Heart right ventricle (tissue), 16 donors: ENCODE results near the gene HEXD. TPM values are rescaled to one million over a fixed set of nuclear protein-coding genes. Genes with fewer than 3 reads are reported as not detected.

Experiments
- ATAC-seq, 8 donors: fragments of 200-7000 bp; cut with Tn5 transposase; one replicate each; pipeline ENCODE4 v1.9.1; 2020; ENCODE audit warnings: mild to moderate bottlenecking in 8 of 8, moderate library complexity in 8 of 8, moderate number of reproducible peaks in 1 of 8
- DNase-seq, 2 donors: peaks; one replicate each; pipeline ENCODE4 v3.0.0-alpha.2; 2020
- H3K27ac ChIP-seq, 10 donors: fragments of 200-600 bp; sonication (generic) in 2 of 10; one replicate each; pipeline versions ENCODE4 v1.5.0 to v1.8.0; 2020 to 2022; ENCODE audit warnings: mild to moderate bottlenecking in 3 of 10
- H3K27me3 ChIP-seq, 7 donors: fragments of 200-600 bp; one replicate each; pipeline ENCODE4 v1.8.0; 2021 to 2022; ENCODE audit warnings: mild to moderate bottlenecking in 2 of 7
- H3K36me3 ChIP-seq, 9 donors: fragments of 200-600 bp; sonication (generic) in 1 of 9; one replicate each; pipeline versions ENCODE4 v1.5.0 to v1.8.0; 2020 to 2022; ENCODE audit warnings: mild to moderate bottlenecking in 2 of 9
- H3K4me1 ChIP-seq, 9 donors: fragments of 200-600 bp; sonication (generic) in 1 of 9; one replicate each; pipeline versions ENCODE4 v1.5.0 to v1.8.0; 2020 to 2022; ENCODE audit warnings: mild to moderate bottlenecking in 4 of 9
- H3K4me3 ChIP-seq, 10 donors: fragments of 200-600 bp; sonication (generic) in 2 of 10; one replicate each; pipeline versions ENCODE4 v1.5.0 to v1.8.0; 2020 to 2022; ENCODE audit warnings: mild to moderate bottlenecking in 7 of 10, moderate library complexity in 2 of 10
- H3K9me3 ChIP-seq, 11 donors: fragments of 200-600 bp in 10 of 11; sonication (generic) in 2 of 11; one replicate each; pipeline versions ENCODE4 v1.5.0 to v1.8.0; 2013 to 2022; ENCODE audit warnings: mild to moderate bottlenecking in 2 of 11, control low read depth in 1 of 11, moderate library complexity in 1 of 11
- WGBS, 2 donors: extraction: QIAGEN DNeasy Blood & Tissue Kit; methylation state at CpG; one replicate each; pipeline ENCODE4 v1.1.7; 2013; ENCODE audit warnings: inconsistent platforms in 1 of 2; 5-methylcytosine and 5-hydroxymethylcytosine counted together
- intact Hi-C, 10 donors: fragments of 100-400 bp; cut with DNase I; formaldehyde crosslinking; loops; one replicate each; pipeline versions ENCODE4 v1.11.1 to v1.14.2; 2022
- polyA plus RNA-seq, 2 donors: library from polyadenylated mRNA; stranded (reverse); fragments of 200-250 nt; gene quantifications; one replicate each; pipeline ENCODE4 v1.2.3, GENCODE V29; 2013
- total RNA-seq, 10 donors: library from RNA; stranded (reverse); fragmentation: NEBNext Ultra II Directional in 3 of 10; extraction: Animal tissue kit (Norgen Biotek cat#: 25700) in 3 of 10; gene quantifications; one replicate each; pipeline versions ENCODE4 v1.2.1 to v1.2.4, GENCODE V29; 2021 to 2023
- TF ChIP-seq, protein P1 (sequence below), 9 donors: fragments of 200-600 bp; sonication (generic) in 2 of 9; IDR thresholded peaks; one replicate each; pipeline versions ENCODE4 v1.5.0 to v1.8.0; 2021 to 2022; ENCODE audit warnings: antibody characterized with exemption in 9 of 9, mild to moderate bottlenecking in 5 of 9, moderate library complexity in 1 of 9
- donor health status: Arrhythmogenic right ventricular cardiomyopathy.
- donor health status: ischemic (EF 13 %, LVEDD 7.1; RV severe dilation, severe dysfunction).
- donor health status: healthy with polysubstance abuse.
- donor health status: DM: no; HTN: yes; CAD: no.
- donor health status: DM: no; HTN: no; CAD: no.
- donor health status: ischemic (EF 25% LVEDD 6.9; RV normal size, moderate dysfunction).
- donor health status: ischemic (EF 25% LVEDD 5.7; RV mildly dilated, moderate dysfunction).
- donor health status: healthy.
- donor health status: DM: yes; HTN: yes; CAD: no.
- donor health status: Ischemic cardiomyopathy.
- donor health status: ischemic (EF 35%, LVEDD 5.7; RV mildly dilated, moderate dysfunction).
- donor health status: nonischemic (EF 11% LVEDD 7.7; RV severe dilation, severe dysfunction).
- donor health status: DM: yes; HTN: yes; CAD: no.
- donor health status: PGD.
- donor health status: ischemic (EF 29% LVEDD 5.4; RV normal size, mild dysfunction).
- donor health status: nonischemic (EF 23%, LVEDD 6.1; RV moderate dilation, normal function).

HEXD gene
- total and polyA plus RNA-seq, 12 donors, result 9.4 to 53.3 (median 13.5) TPM

- Histone ChIP-seq H3K4me1 (peaks cover 2 to 37% (median 13%) of the 10 kb centered on the region in 9 donors), H3K36me3 (no peaks in the 10 kb centered on the region), H3K27ac (peak overlapping the region in 2 of 10 donors; percentile 47 to 73), H3K27me3 (peaks cover 0 to 38% (median 12%) of the 10 kb centered on the region in 7 donors), H3K9me3 (no peaks in the 10 kb centered on the region), H3K4me3 (no peak overlapping the region)
- peak in 4 of 8 donors; percentile 10 to 27 (median 16) for ATAC-seq
- DNase-seq, result no peak
- WGBS, 2 donors, result 41 to 50% methylated on average over 26 of the region's 26 CpGs
- intact Hi-C loops, result no loop called here
- TF ChIP-seq, protein P1, sequence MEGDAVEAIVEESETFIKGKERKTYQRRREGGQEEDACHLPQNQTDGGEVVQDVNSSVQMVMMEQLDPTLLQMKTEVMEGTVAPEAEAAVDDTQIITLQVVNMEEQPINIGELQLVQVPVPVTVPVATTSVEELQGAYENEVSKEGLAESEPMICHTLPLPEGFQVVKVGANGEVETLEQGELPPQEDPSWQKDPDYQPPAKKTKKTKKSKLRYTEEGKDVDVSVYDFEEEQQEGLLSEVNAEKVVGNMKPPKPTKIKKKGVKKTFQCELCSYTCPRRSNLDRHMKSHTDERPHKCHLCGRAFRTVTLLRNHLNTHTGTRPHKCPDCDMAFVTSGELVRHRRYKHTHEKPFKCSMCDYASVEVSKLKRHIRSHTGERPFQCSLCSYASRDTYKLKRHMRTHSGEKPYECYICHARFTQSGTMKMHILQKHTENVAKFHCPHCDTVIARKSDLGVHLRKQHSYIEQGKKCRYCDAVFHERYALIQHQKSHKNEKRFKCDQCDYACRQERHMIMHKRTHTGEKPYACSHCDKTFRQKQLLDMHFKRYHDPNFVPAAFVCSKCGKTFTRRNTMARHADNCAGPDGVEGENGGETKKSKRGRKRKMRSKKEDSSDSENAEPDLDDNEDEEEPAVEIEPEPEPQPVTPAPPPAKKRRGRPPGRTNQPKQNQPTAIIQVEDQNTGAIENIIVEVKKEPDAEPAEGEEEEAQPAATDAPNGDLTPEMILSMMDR (IDR thresholded peaks at IDR 0.05), result no peak
Measured at GRCh38 chr17:82385559-82386254, 32.4 kb upstream of the HEXD start.

DNA sequence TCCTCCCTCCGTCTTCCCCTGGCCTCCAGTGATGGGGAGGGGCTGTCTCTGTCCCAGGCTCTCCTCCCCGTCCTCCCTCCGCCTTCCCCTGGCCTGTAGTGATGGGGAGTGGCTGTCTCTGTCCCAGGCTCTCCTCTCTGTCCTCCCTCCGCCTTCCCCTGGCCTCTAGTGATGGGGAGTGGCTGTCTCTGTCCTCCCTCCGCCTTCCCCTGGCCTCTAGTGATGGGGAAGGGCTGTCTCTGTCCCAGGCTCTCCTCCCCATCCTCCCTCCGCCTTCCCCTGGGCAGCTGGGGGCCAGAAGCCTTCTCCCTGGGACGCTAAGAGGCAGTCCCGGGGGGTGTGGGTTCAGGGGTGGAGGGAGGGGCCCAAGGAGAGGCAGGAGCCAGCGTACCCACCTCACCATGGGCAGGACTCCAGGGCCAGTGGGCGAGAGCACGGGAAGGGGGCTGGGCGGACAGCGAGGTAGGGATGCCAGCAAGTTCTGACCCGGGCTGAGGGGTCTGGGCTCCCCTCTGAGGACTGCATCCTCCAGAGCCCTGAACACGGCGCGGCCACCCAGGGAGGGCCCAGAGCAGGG lies 31.8 kb upstream of the HEXD start:
- no peaks in the 10 kb centered on the region for H3K9me3 ChIP-seq
- 52 to 59% methylated on average over 17 of the region's 17 CpGs for WGBS, 2 donors
- H3K27me3 ChIP-seq, result peaks cover 0 to 38% (median 9%) of the 10 kb centered on the region in 7 donors
- TF ChIP-seq, protein P1 (IDR thresholded peaks at IDR 0.05), result no peak
- H3K27ac ChIP-seq, result peak overlapping the region in 1 of 10 donors; percentile 53
- H3K4me1 ChIP-seq, result peaks cover 2 to 37% (median 13%) of the 10 kb centered on the region in 9 donors
- H3K4me3 ChIP-seq, result no peak overlapping the region
- ATAC-seq, result peak in 3 of 8 donors; percentile 30 to 73 (median 47)
- H3K36me3 ChIP-seq, result peaks cover 0 to 4% (median 0%) of the 10 kb centered on the region in 9 donors
- intact Hi-C loops, result no loop called here
- DNase-seq, result no peak

- Histone ChIP-seq H3K4me1 (peaks cover 2 to 37% (median 13%) of the 10 kb centered on the region in 9 donors), H3K36me3 (peaks cover 0 to 11% (median 0%) of the 10 kb centered on the region in 9 donors), H3K27ac (peak overlapping the region in 1 of 10 donors; percentile 53), H3K4me3 (no peak overlapping the region), H3K9me3 (no peaks in the 10 kb centered on the region), H3K27me3 (peaks cover 0 to 38% (median 9%) of the 10 kb centered on the region in 7 donors)
- TF ChIP-seq, protein P1 (IDR thresholded peaks at IDR 0.05), result no peak
- DNase-seq (no peak), ATAC-seq (no peak)
- WGBS, 2 donors, result 67 to 71% methylated on average over 38 of the region's 38 CpGs
- intact Hi-C loops, result no loop called here
Measured at GRCh38 chr17:82386881-82387704, 31.1 kb upstream of the HEXD start.

- ATAC-seq, result no peak
- no peak for DNase-seq
- Histone ChIP-seq H3K9me3 (no peaks in the 10 kb centered on the region), H3K27me3 (peaks cover 0 to 38% (median 9%) of the 10 kb centered on the region in 7 donors), H3K36me3 (peaks cover 0 to 17% (median 0%) of the 10 kb centered on the region in 9 donors), H3K4me1 (peaks cover 2 to 37% (median 13%) of the 10 kb centered on the region in 9 donors), H3K4me3 (no peak overlapping the region), H3K27ac (no peak overlapping the region)
- TF ChIP-seq, protein P1 (IDR thresholded peaks at IDR 0.05), result no peak
- WGBS, 2 donors, result 58 to 67% methylated on average over 3 of the region's 3 CpGs
- intact Hi-C loops, result no loop called here
Measured at GRCh38 chr17:82387705-82388106, 30.4 kb upstream of the HEXD start.
